Measurements from ENCODE around the gene RSPH6A. TPM values are rescaled to one million over a fixed set of nuclear protein-coding genes. Genes with fewer than 3 reads are reported as not detected.

The RSPH6A gene
- total and polyA plus RNA-seq, 2 of the 13 experiments (the other 11 are each of a cell fraction or from before 2014, with no cell fraction given), result 0.07 TPM; not detected in 1

DNA sequence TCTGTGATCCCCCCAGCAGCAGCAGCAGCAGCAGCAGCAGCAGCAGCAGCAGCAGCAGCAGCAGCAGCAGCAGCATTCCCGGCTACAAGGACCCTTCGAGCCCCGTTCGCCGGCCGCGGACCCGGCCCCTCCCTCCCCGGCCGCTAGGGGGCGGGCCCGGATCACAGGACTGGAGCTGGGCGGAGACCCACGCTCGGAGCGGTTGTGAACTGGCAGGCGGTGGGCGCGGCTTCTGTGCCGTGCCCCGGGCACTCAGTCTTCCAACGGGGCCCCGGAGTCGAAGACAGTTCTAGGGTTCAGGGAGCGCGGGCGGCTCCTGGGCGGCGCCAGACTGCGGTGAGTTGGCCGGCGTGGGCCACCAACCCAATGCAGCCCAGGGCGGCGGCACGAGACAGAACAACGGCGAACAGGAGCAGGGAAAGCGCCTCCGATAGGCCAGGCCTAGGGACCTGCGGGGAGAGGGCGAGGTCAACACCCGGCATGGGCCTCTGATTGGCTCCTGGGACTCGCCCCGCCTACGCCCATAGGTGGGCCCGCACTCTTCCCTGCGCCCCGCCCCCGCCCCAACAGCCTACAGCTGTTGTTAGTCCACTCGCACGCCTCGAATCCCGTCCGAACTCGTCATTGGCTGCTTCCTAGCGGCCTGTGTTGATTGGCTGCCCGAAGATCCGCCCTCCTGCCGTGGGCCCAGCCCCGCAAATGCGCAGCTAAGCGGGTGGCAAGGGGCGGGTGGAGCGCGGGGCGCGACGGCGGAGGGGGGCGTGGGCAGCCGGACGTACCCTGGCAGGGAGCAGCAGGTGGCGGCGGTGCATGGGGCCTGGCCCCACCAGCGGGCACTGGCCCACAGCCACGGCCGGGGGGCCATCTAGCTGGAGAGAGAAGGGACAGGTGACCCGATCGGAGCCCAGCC lies 44.7 kb downstream of the RSPH6A start (continued):
- TF ChIP-seq, protein P1, sequence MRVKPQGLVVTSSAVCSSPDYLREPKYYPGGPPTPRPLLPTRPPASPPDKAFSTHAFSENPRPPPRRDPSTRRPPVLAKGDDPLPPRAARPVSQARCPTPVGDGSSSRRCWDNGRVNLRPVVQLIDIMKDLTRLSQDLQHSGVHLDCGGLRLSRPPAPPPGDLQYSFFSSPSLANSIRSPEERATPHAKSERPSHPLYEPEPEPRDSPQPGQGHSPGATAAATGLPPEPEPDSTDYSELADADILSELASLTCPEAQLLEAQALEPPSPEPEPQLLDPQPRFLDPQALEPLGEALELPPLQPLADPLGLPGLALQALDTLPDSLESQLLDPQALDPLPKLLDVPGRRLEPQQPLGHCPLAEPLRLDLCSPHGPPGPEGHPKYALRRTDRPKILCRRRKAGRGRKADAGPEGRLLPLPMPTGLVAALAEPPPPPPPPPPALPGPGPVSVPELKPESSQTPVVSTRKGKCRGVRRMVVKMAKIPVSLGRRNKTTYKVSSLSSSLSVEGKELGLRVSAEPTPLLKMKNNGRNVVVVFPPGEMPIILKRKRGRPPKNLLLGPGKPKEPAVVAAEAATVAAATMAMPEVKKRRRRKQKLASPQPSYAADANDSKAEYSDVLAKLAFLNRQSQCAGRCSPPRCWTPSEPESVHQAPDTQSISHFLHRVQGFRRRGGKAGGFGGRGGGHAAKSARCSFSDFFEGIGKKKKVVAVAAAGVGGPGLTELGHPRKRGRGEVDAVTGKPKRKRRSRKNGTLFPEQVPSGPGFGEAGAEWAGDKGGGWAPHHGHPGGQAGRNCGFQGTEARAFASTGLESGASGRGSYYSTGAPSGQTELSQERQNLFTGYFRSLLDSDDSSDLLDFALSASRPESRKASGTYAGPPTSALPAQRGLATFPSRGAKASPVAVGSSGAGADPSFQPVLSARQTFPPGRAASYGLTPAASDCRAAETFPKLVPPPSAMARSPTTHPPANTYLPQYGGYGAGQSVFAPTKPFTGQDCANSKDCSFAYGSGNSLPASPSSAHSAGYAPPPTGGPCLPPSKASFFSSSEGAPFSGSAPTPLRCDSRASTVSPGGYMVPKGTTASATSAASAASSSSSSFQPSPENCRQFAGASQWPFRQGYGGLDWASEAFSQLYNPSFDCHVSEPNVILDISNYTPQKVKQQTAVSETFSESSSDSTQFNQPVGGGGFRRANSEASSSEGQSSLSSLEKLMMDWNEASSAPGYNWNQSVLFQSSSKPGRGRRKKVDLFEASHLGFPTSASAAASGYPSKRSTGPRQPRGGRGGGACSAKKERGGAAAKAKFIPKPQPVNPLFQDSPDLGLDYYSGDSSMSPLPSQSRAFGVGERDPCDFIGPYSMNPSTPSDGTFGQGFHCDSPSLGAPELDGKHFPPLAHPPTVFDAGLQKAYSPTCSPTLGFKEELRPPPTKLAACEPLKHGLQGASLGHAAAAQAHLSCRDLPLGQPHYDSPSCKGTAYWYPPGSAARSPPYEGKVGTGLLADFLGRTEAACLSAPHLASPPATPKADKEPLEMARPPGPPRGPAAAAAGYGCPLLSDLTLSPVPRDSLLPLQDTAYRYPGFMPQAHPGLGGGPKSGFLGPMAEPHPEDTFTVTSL (CRISPR knock-in tag; IDR thresholded peaks at IDR 0.05; ENCODE audit: borderline replicate concordance), result no peak
- TF ChIP-seq POGZ (CRISPR knock-in tag; IDR thresholded peaks at IDR 0.05) (peak; percentile 16; the same call in 1 of the 2 replicates), FOXK1 (CRISPR knock-in tag; IDR thresholded peaks at IDR 0.05; ENCODE audit: borderline replicate concordance, low read depth) (peak; percentile 75), ZNF781 (CRISPR knock-in tag; IDR thresholded peaks at IDR 0.05; ENCODE audit: borderline replicate concordance, not compliant biosample characterization) (peak; percentile 83), IKZF4 (CRISPR knock-in tag; IDR thresholded peaks at IDR 0.05; ENCODE audit: borderline replicate concordance, low read depth, not compliant biosample characterization) (peak; percentile 14), BRCA1 (CRISPR knock-in tag; IDR thresholded peaks at IDR 0.05) (peak; percentile 33; the same call in 1 of the 2 replicates), MAZ (IDR thresholded peaks at IDR 0.05; ENCODE audit: borderline replicate concordance, low read depth, low read length) (peak; percentile 83), MAZ (CRISPR knock-in tag; IDR thresholded peaks at IDR 0.05; ENCODE audit: low read depth) (peak; percentile 85), SRF (IDR thresholded peaks at IDR 0.05; ENCODE audit: low read depth, low read length) (no peak), SSRP1 (CRISPR knock-in tag; IDR thresholded peaks at IDR 0.05) (no peak), XBP1 (CRISPR knock-in tag; IDR thresholded peaks at IDR 0.05) (peak; percentile 73; the same call in 1 of the 2 replicates), ZNF331 (CRISPR knock-in tag; IDR thresholded peaks at IDR 0.05) (no peak; the same call in 1 of the 2 replicates), SMAD9 (CRISPR knock-in tag; IDR thresholded peaks at IDR 0.05) (no peak), CBX2 (IDR thresholded peaks at IDR 0.05; ENCODE audit: low read depth, low read length) (no peak), CBX2 (CRISPR knock-in tag; IDR thresholded peaks at IDR 0.05; ENCODE audit: low read depth) (no peak), ZNF230 (CRISPR knock-in tag; IDR thresholded peaks at IDR 0.05) (no peak), LCORL (IDR thresholded peaks at IDR 0.05) (no peak), LCORL (CRISPR knock-in tag; IDR thresholded peaks at IDR 0.05) (peak; percentile 47)
- TF ChIP-seq, protein P2, sequence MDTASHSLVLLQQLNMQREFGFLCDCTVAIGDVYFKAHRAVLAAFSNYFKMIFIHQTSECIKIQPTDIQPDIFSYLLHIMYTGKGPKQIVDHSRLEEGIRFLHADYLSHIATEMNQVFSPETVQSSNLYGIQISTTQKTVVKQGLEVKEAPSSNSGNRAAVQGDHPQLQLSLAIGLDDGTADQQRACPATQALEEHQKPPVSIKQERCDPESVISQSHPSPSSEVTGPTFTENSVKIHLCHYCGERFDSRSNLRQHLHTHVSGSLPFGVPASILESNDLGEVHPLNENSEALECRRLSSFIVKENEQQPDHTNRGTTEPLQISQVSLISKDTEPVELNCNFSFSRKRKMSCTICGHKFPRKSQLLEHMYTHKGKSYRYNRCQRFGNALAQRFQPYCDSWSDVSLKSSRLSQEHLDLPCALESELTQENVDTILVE (CRISPR knock-in tag; IDR thresholded peaks at IDR 0.05), result no peak; the same call in 1 of the 2 replicates
- TF ChIP-seq, protein P3, sequence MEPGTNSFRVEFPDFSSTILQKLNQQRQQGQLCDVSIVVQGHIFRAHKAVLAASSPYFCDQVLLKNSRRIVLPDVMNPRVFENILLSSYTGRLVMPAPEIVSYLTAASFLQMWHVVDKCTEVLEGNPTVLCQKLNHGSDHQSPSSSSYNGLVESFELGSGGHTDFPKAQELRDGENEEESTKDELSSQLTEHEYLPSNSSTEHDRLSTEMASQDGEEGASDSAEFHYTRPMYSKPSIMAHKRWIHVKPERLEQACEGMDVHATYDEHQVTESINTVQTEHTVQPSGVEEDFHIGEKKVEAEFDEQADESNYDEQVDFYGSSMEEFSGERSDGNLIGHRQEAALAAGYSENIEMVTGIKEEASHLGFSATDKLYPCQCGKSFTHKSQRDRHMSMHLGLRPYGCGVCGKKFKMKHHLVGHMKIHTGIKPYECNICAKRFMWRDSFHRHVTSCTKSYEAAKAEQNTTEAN (CRISPR knock-in tag; conservative IDR thresholded peaks at IDR 0.05), result peak; percentile 84

Measured in HepG2 (cell line).